ENCODE measurements around the gene PEX5L. TPM values are rescaled to one million over a fixed set of nuclear protein-coding genes. Genes with fewer than 3 reads are reported as not detected.

PEX5L gene
- total and polyA plus RNA-seq, 10 of the 15 experiments (the other 5 are each of a cell fraction or from before 2014, with no cell fraction given) = 0.11 to 17.0 (median 0.50) TPM

GRCh38 chr3:179945569-179945968 is 91.2 kb downstream of the PEX5L start (continued):
- TF ChIP-seq ZNF592 (IDR thresholded peaks at IDR 0.05) = no peak

- BruUV-seq (replicated peaks) = no TSS peak
- Histone ChIP-seq H3K9me3 (replicated peaks; ENCODE audit: control insufficient read depth, insufficient read depth, low read length) (no peaks in the 10 kb centered on the region), H3K36me3 (ENCODE audit: control insufficient read depth in 2 of 2, insufficient read depth in 2 of 2, low read length in 1 of 2) (no peaks in the 10 kb centered on the region), H3K9ac (ENCODE audit: control insufficient read depth, insufficient read depth, low read length) (no peak overlapping the region), H3K4me3 (no peak overlapping the region), H2AFZ (ENCODE audit: control insufficient read depth, low read depth, low read length) (no peak overlapping the region), H3K27me3 (replicated peaks in 1 of 2; ENCODE audit: control insufficient read depth in 2 of 2, insufficient read depth in 2 of 2, low read length in 1 of 2) (no peaks in the 10 kb centered on the region), H3K4me1 (ENCODE audit: control insufficient read depth, insufficient read depth, low read length) (no peaks in the 10 kb centered on the region), H3K4me2 (ENCODE audit: control insufficient read depth, insufficient read depth) (no peak overlapping the region), H4K20me1 (ENCODE audit: control insufficient read depth, insufficient read depth) (no peaks in the 10 kb centered on the region), H3K27ac (ENCODE audit: control insufficient read depth, insufficient read depth) (no peak overlapping the region), H3K79me2 (ENCODE audit: control insufficient read depth, insufficient read depth, low read length) (no peaks in the 10 kb centered on the region)
- ChIA-PET RAD21 (ENCODE audit: unreplicated experiment) (no interaction called here), SMC1A (ENCODE audit: uncharacterized antibody, unreplicated experiment) (interaction anchor here (0.6 to 2.5 kb wide), 4 partner anchors 10 to 77 kb away, joined by 3 to 9 read pairs (median 6); no protein-coding TSS in a partner anchor), POLR2A (no interaction called here), CTCF (no interaction called here)
- FAIRE-seq = no peak
- intact Hi-C loops (cut with micrococcal nuclease; ENCODE audit: unreplicated experiment) (no loop called here), in situ Hi-C loops (cut with MboI) (no loop called here)
- TF ChIP-seq ZSCAN29 (IDR thresholded peaks at IDR 0.05) = no peak
- no peak for TF ChIP-seq HDAC6 (IDR thresholded peaks at IDR 0.05; ENCODE audit: unreplicated experiment)
- no peak for TF ChIP-seq CBX5 (IDR thresholded peaks at IDR 0.05; ENCODE audit: low read depth)
- no peak for TF ChIP-seq PRDM15 (CRISPR knock-in tag; IDR thresholded peaks at IDR 0.05)
- TF ChIP-seq BCLAF1 (IDR thresholded peaks at IDR 0.05) = no peak
- no peak for TF ChIP-seq USF1 (IDR thresholded peaks at IDR 0.05; ENCODE audit: borderline replicate concordance, extremely low read length, insufficient read depth, low read depth, low read length)
- DNase-seq (ENCODE audit: low read depth, low spot score) = no peak
- 66% methylated on average over 6 of the region's 6 CpGs for WGBS (ENCODE audit: insufficient coverage, insufficient replicate concordance, low lambda C conversion rate, missing lambda C conversion rate)
- ATAC-seq = no peak
These were observed 93.4 kb downstream of the PEX5L start for GRCh38 chr3:179943117-179943880.
